RWPE2 (cell line): ENCODE data around the gene WWP2.

Source experiments
- ATAC-seq: fragments of 200-7000 bp; cut with Tn5 transposase; 3 replicates; pipeline ENCODE4 v1.9.1; 2021; ENCODE audit warnings: low read depth
- DNase-seq: peaks from one replicate; pipeline ENCODE4 v3.0.0-alpha.2; 2020; ENCODE audit warnings: low spot score
- H3K27ac ChIP-seq: fragments of 450-650 bp; 2 replicates; pipeline ENCODE4 v1.5.1; 2017; ENCODE audit warnings: mild to moderate bottlenecking; ENCODE audit not compliant: poor library complexity, severe bottlenecking
- H3K27me3 ChIP-seq: fragments of 250-450 bp; sonication (Bioruptor Pico); 2 replicates; pipeline ENCODE4 v1.5.1; 2021; ENCODE audit warnings: mild to moderate bottlenecking, moderate library complexity; ENCODE audit not compliant: insufficient read depth, poor library complexity, severe bottlenecking
- H3K36me3 ChIP-seq: fragments of 250-450 bp; sonication (Bioruptor Pico); 2 replicates; pipeline ENCODE4 v1.5.1; 2020; ENCODE audit warnings: low read depth, mild to moderate bottlenecking, moderate library complexity
- H3K4me1 ChIP-seq: fragments of 250-450 bp; sonication (Bioruptor Pico); 2 replicates; pipeline ENCODE4 v1.5.1; 2021; ENCODE audit warnings: mild to moderate bottlenecking, moderate library complexity; ENCODE audit not compliant: insufficient read depth, poor library complexity, severe bottlenecking
- H3K4me3 ChIP-seq: fragments of 250-450 bp; sonication (Bioruptor Pico); 2 replicates; pipeline ENCODE4 v1.5.1; 2021; ENCODE audit warnings: mild to moderate bottlenecking, moderate library complexity; ENCODE audit not compliant: severe bottlenecking
- H3K9me3 ChIP-seq: fragments of 250-450 bp; sonication (Bioruptor Pico); 2 replicates; pipeline ENCODE4 v1.5.1; 2021; ENCODE audit warnings: mild to moderate bottlenecking, moderate library complexity; ENCODE audit not compliant: severe bottlenecking
- TF ChIP-seq, protein P1 (sequence below): fragments of 450-650 bp; IDR thresholded peaks from one replicate; pipeline ENCODE4 v1.5.1; 2017; ENCODE audit warnings: mild to moderate bottlenecking, moderate library complexity; ENCODE audit not compliant: poor library complexity, severe bottlenecking

The WWP2 gene

DNA sequence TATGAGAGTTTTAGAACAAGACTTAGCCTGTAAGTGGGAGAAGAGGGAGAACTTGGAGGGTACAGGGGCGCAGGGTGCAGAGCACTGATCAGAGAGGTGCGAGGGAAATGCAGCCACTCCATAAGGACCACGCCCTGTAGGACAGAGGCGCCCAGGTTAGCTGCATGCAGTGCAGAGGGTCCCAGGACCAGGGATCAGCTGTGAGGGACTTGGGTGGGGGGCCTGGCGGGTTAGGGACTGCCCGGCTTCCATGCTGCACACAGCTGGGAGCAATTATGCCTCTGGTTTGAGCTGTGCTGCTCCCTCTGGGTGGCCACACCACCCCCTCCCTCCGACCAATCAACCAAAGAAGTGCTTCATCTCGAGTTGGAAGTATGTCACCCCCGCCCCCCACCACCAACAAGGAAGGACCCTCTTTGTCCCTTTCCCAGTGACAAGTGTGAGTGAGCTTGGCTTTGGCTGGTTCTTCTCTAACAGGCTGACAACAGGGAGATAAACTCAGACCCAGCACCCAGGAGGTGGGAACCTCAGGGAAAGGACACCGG, 166.8 kb downstream of the WWP2 start:
- TF ChIP-seq, protein P1, sequence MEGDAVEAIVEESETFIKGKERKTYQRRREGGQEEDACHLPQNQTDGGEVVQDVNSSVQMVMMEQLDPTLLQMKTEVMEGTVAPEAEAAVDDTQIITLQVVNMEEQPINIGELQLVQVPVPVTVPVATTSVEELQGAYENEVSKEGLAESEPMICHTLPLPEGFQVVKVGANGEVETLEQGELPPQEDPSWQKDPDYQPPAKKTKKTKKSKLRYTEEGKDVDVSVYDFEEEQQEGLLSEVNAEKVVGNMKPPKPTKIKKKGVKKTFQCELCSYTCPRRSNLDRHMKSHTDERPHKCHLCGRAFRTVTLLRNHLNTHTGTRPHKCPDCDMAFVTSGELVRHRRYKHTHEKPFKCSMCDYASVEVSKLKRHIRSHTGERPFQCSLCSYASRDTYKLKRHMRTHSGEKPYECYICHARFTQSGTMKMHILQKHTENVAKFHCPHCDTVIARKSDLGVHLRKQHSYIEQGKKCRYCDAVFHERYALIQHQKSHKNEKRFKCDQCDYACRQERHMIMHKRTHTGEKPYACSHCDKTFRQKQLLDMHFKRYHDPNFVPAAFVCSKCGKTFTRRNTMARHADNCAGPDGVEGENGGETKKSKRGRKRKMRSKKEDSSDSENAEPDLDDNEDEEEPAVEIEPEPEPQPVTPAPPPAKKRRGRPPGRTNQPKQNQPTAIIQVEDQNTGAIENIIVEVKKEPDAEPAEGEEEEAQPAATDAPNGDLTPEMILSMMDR: no peak
- ATAC-seq (no peak), DNase-seq (no peak)
- H3K36me3 ChIP-seq: peaks cover 22% of the 10 kb centered on the region
- no peak overlapping the region for H3K27ac ChIP-seq
- no peak overlapping the region for H3K4me3 ChIP-seq
- no peaks in the 10 kb centered on the region for H3K27me3 ChIP-seq
- no peaks in the 10 kb centered on the region for H3K9me3 ChIP-seq
- peaks cover 7% of the 10 kb centered on the region for H3K4me1 ChIP-seq

GRCh38 chr16:69929480-69929879, 167.3 kb downstream of the WWP2 start:
- peaks cover 7% of the 10 kb centered on the region for H3K4me1 ChIP-seq
- H3K4me3 ChIP-seq: no peak overlapping the region
- H3K36me3 ChIP-seq: peaks cover 22% of the 10 kb centered on the region
- ATAC-seq (no peak), DNase-seq (no peak)
- H3K27me3 ChIP-seq: no peaks in the 10 kb centered on the region
- no peaks in the 10 kb centered on the region for H3K9me3 ChIP-seq
- no peak overlapping the region for H3K27ac ChIP-seq
- TF ChIP-seq, protein P1: no peak

- no peaks in the 10 kb centered on the region for H3K9me3 ChIP-seq
- DNase-seq: no peak
- TF ChIP-seq, protein P1: peak; percentile 86
- peaks cover 22% of the 10 kb centered on the region for H3K36me3 ChIP-seq
- ATAC-seq: peak; percentile 78
- peaks cover 3% of the 10 kb centered on the region for H3K4me1 ChIP-seq
- H3K4me3 ChIP-seq: no peak overlapping the region
- H3K27me3 ChIP-seq: no peaks in the 10 kb centered on the region
- H3K27ac ChIP-seq: no peak overlapping the region
Measured at GRCh38 chr16:69930117-69930776, 168.1 kb downstream of the WWP2 start.

- no peak for DNase-seq
Measured at GRCh38 chr16:69931631-69932030, 169.5 kb downstream of the WWP2 start.

More at GRCh38 chr16:69931631-69932030, 169.5 kb downstream of the WWP2 start:
- Histone ChIP-seq H3K27ac (no peak overlapping the region), H3K4me1 (no peaks in the 10 kb centered on the region), H3K36me3 (peaks cover 23% of the 10 kb centered on the region), H3K4me3 (no peak overlapping the region), H3K9me3 (no peaks in the 10 kb centered on the region), H3K27me3 (no peaks in the 10 kb centered on the region)
- TF ChIP-seq, protein P1: no peak
- no peak for ATAC-seq
